Nephron progenitor cell (in vitro differentiated cells): ENCODE results near the gene CTNNAL1.
A peak's percentile ranks its signal among the peaks of the same experiment; 100 is the strongest.

Experiments
- DNase-seq: peaks from one replicate; pipeline ENCODE4 v3.0.0; 2021
- H3K27ac Mint-ChIP-seq: 2 replicates; pipeline ENCODE4 v1.8.0; 2021; ENCODE audit warnings: mild to moderate bottlenecking, moderate library complexity, mixed read lengths
- H3K27me3 Mint-ChIP-seq: 2 replicates; pipeline ENCODE4 v1.8.0; 2021; ENCODE audit warnings: mild to moderate bottlenecking, low read depth, mixed read lengths; ENCODE audit not compliant: poor library complexity
- H3K36me3 Mint-ChIP-seq: 2 replicates; pipeline ENCODE4 v1.8.0; 2021; ENCODE audit warnings: low read depth, mixed read lengths
- H3K4me1 Mint-ChIP-seq: 2 replicates; pipeline ENCODE4 v1.8.0; 2021; ENCODE audit warnings: mixed read lengths
- H3K4me3 Mint-ChIP-seq: 2 replicates; pipeline ENCODE4 v1.8.0; 2021; ENCODE audit warnings: mild to moderate bottlenecking, moderate library complexity, mixed read lengths
- H3K9me3 Mint-ChIP-seq: 2 replicates; pipeline ENCODE4 v1.8.0; 2021; ENCODE audit warnings: mild to moderate bottlenecking, moderate library complexity, mixed read lengths
- CTCF ChIP-seq: fragments of 200-600 bp; sonication (generic); IDR thresholded peaks from 2 replicates; pipeline ENCODE4 v1.5.0; 2021; ENCODE audit warnings: antibody characterized with exemption

CTNNAL1 gene

GRCh38 chr9:108960331-108960730 is 53.0 kb downstream of the CTNNAL1 start:
- no peak for DNase-seq
- Mint-ChIP-seq H3K9me3 (no peaks in the 10 kb centered on the region), H3K4me1 (peaks cover 16% of the 10 kb centered on the region), H3K27ac (no peak overlapping the region), H3K27me3 (no peaks in the 10 kb centered on the region), H3K36me3 (peaks cover 6% of the 10 kb centered on the region), H3K4me3 (no peak overlapping the region)
- TF ChIP-seq CTCF, result no peak

GRCh38 chr9:108956631-108957026 is 56.7 kb downstream of the CTNNAL1 start:
- no peak for TF ChIP-seq CTCF
- Mint-ChIP-seq H3K27ac (no peak overlapping the region), H3K9me3 (no peaks in the 10 kb centered on the region), H3K4me3 (no peak overlapping the region), H3K4me1 (peaks cover 16% of the 10 kb centered on the region), H3K36me3 (peaks cover 11% of the 10 kb centered on the region), H3K27me3 (no peaks in the 10 kb centered on the region)
- DNase-seq, result no peak

- DNase-seq, result no peak
- Mint-ChIP-seq H3K36me3 (peaks cover 16% of the 10 kb centered on the region), H3K27me3 (no peaks in the 10 kb centered on the region), H3K27ac (no peak overlapping the region), H3K4me1 (peaks cover 16% of the 10 kb centered on the region), H3K4me3 (no peak overlapping the region), H3K9me3 (no peaks in the 10 kb centered on the region)
- TF ChIP-seq CTCF, result no peak
Measured at GRCh38 chr9:108956022-108956630, 57.2 kb downstream of the CTNNAL1 start.

GRCh38 chr9:108953983-108954574 is 59.2 kb downstream of the CTNNAL1 start:
- TF ChIP-seq CTCF, result peak; percentile 68
- Mint-ChIP-seq H3K27me3 (no peaks in the 10 kb centered on the region), H3K9me3 (no peaks in the 10 kb centered on the region), H3K4me1 (peaks cover 16% of the 10 kb centered on the region), H3K4me3 (no peak overlapping the region), H3K36me3 (peaks cover 24% of the 10 kb centered on the region), H3K27ac (no peak overlapping the region)
- DNase-seq, result no peak

GRCh38 chr9:108951578-108951977 is 61.7 kb downstream of the CTNNAL1 start:
- Mint-ChIP-seq H3K9me3 (no peaks in the 10 kb centered on the region), H3K36me3 (peaks cover 41% of the 10 kb centered on the region), H3K4me3 (no peak overlapping the region), H3K27me3 (no peaks in the 10 kb centered on the region), H3K4me1 (peaks cover 7% of the 10 kb centered on the region), H3K27ac (no peak overlapping the region)
- no peak for TF ChIP-seq CTCF
- no peak for DNase-seq

GRCh38 chr9:108950168-108950567 is 63.1 kb downstream of the CTNNAL1 start:
- no peak for DNase-seq
- no peaks in the 10 kb centered on the region for H3K4me1 Mint-ChIP-seq
- H3K27me3 Mint-ChIP-seq, result no peaks in the 10 kb centered on the region
- H3K4me3 Mint-ChIP-seq, result no peak overlapping the region
- no peak overlapping the region for H3K27ac Mint-ChIP-seq
- H3K9me3 Mint-ChIP-seq, result no peaks in the 10 kb centered on the region
- H3K36me3 Mint-ChIP-seq, result peaks cover 47% of the 10 kb centered on the region
- no peak for TF ChIP-seq CTCF
